ENCODE measurements around the gene SURF1.

DNA sequence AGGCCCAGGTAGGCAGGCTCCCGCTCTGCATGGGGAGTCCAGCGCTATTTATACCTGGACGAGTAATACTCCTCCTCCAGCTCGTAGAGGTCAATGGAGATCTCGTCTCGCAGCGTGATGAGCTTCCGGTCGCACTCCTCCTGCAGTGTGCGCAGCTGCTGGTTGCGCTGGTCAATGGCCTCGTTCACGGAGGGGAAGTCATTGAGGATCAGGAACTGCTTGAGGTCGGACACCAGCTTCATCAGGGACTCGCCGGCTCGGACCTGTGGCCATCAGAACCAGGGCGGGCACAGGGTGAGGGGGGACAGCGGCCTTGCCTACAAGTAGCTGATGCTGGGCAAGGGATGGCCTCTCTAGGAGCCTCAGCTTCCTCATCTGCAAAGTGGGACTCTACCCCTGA is 12.2 kb downstream of the SURF1 start:
- TF ChIP-seq, protein P1, sequence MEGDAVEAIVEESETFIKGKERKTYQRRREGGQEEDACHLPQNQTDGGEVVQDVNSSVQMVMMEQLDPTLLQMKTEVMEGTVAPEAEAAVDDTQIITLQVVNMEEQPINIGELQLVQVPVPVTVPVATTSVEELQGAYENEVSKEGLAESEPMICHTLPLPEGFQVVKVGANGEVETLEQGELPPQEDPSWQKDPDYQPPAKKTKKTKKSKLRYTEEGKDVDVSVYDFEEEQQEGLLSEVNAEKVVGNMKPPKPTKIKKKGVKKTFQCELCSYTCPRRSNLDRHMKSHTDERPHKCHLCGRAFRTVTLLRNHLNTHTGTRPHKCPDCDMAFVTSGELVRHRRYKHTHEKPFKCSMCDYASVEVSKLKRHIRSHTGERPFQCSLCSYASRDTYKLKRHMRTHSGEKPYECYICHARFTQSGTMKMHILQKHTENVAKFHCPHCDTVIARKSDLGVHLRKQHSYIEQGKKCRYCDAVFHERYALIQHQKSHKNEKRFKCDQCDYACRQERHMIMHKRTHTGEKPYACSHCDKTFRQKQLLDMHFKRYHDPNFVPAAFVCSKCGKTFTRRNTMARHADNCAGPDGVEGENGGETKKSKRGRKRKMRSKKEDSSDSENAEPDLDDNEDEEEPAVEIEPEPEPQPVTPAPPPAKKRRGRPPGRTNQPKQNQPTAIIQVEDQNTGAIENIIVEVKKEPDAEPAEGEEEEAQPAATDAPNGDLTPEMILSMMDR (IDR thresholded peaks at IDR 0.05), result no peak
- TF ChIP-seq SIN3A (IDR thresholded peaks at IDR 0.05; ENCODE audit: borderline replicate concordance, insufficient read depth, low read depth, low read length), result no peak
- no peak for TF ChIP-seq POLR2AphosphoS5 (IDR thresholded peaks at IDR 0.05; ENCODE audit: low read depth, low read length)
- TF ChIP-seq, protein P2, sequence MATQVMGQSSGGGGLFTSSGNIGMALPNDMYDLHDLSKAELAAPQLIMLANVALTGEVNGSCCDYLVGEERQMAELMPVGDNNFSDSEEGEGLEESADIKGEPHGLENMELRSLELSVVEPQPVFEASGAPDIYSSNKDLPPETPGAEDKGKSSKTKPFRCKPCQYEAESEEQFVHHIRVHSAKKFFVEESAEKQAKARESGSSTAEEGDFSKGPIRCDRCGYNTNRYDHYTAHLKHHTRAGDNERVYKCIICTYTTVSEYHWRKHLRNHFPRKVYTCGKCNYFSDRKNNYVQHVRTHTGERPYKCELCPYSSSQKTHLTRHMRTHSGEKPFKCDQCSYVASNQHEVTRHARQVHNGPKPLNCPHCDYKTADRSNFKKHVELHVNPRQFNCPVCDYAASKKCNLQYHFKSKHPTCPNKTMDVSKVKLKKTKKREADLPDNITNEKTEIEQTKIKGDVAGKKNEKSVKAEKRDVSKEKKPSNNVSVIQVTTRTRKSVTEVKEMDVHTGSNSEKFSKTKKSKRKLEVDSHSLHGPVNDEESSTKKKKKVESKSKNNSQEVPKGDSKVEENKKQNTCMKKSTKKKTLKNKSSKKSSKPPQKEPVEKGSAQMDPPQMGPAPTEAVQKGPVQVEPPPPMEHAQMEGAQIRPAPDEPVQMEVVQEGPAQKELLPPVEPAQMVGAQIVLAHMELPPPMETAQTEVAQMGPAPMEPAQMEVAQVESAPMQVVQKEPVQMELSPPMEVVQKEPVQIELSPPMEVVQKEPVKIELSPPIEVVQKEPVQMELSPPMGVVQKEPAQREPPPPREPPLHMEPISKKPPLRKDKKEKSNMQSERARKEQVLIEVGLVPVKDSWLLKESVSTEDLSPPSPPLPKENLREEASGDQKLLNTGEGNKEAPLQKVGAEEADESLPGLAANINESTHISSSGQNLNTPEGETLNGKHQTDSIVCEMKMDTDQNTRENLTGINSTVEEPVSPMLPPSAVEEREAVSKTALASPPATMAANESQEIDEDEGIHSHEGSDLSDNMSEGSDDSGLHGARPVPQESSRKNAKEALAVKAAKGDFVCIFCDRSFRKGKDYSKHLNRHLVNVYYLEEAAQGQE (IDR thresholded peaks at IDR 0.05; ENCODE audit: insufficient read depth in 1 of 2, low read depth in 2 of 2, low read length in 1 of 2), result no peak
